Measurements from ENCODE around the gene BCL6. TPM values are rescaled to one million over a fixed set of nuclear protein-coding genes. Genes with fewer than 3 reads are reported as not detected.

The BCL6 gene
- total RNA-seq, 2 experiments from 2014 or later, result 13.7 to 14.0 TPM

DNA sequence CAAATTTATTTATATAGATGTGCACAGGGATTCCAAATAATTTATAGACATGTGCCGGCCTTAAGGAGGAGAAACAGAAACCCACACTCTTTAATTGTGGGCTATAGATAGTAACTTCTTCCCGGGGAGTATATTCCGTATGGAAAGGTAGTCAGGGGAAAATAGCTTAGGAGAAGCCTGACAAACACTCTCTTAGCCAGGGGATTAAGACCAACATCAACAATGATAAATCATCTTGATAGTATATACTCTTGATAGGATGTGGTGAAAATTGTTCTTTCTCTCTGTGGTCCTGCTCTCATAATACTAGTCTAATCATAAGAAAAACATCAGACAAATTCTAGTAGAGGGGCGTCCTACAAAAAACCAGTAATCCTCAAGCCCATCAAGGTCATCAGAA, 8.2 kb upstream of the BCL6 start:
- ChIA-PET POLR2A (no interaction called here), CTCF (no interaction called here)

DNA sequence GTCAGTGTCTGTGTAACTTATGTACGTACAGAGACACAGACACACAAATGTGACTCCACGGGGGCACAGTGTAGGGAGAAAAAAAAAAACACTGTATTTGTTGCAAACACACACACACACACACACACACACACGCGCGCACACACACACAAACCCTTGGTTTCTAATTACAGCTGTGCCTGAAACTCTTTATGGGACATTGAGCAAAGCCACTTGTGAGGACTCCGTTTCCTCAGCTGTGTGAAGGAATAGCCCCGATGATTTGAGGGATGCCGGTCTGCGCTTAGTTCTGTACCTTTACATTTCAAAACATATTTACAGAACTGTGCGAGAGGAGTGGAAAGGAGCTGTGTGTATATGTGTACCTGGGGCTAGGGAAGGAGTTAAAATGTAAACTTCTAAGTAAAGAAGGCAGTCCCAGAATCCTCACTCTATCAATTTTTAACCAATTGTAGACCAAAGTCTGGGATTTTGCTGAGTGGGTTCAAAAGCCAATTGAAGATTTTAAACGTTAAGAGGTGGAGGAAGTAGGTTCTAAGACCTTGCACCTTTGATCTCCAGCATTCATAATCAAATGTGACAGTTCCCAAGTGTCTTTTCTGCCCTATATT, 5.3 kb upstream of the BCL6 start:
- no peaks in the 10 kb centered on the region for H3K27me3 Mint-ChIP-seq
- TF ChIP-seq, protein P1, sequence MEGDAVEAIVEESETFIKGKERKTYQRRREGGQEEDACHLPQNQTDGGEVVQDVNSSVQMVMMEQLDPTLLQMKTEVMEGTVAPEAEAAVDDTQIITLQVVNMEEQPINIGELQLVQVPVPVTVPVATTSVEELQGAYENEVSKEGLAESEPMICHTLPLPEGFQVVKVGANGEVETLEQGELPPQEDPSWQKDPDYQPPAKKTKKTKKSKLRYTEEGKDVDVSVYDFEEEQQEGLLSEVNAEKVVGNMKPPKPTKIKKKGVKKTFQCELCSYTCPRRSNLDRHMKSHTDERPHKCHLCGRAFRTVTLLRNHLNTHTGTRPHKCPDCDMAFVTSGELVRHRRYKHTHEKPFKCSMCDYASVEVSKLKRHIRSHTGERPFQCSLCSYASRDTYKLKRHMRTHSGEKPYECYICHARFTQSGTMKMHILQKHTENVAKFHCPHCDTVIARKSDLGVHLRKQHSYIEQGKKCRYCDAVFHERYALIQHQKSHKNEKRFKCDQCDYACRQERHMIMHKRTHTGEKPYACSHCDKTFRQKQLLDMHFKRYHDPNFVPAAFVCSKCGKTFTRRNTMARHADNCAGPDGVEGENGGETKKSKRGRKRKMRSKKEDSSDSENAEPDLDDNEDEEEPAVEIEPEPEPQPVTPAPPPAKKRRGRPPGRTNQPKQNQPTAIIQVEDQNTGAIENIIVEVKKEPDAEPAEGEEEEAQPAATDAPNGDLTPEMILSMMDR (IDR thresholded peaks at IDR 0.05), result no peak
- peak overlapping the region; percentile 5 for H3K27ac Mint-ChIP-seq
- POLR2A ChIA-PET, result interaction anchor here (0.6 to 9.0 kb wide), 5 partner anchors 27 to 1381 kb away, joined by 3 to 134 read pairs (median 3); no protein-coding TSS in a partner anchor
- no peaks in the 10 kb centered on the region for H3K36me3 Mint-ChIP-seq (ENCODE audit: low read depth)
- CTCF ChIA-PET, result interaction anchor here (1.2 kb wide), 1 partner anchor 10 kb away, joined by 3 read pairs; no protein-coding TSS in a partner anchor
- H3K9me3 Mint-ChIP-seq, result no peaks in the 10 kb centered on the region
- intact Hi-C loops (cut with micrococcal nuclease), result no loop called here
- H3K4me1 Mint-ChIP-seq (ENCODE audit: low read depth), result peaks cover 49% of the 10 kb centered on the region
- DNase-seq (peak; percentile 23), ATAC-seq (no peak)
- H3K4me3 Mint-ChIP-seq, result no peak overlapping the region

More for the DNA sequence above, 8.2 kb upstream of the BCL6 start:
- Mint-ChIP-seq H3K4me3 (no peak overlapping the region), H3K36me3 (ENCODE audit: low read depth) (no peaks in the 10 kb centered on the region), H3K27ac (no peak overlapping the region), H3K27me3 (no peaks in the 10 kb centered on the region), H3K4me1 (ENCODE audit: low read depth) (peaks cover 37% of the 10 kb centered on the region), H3K9me3 (no peaks in the 10 kb centered on the region)
- DNase-seq (no peak), ATAC-seq (no peak)
- TF ChIP-seq, protein P1 (IDR thresholded peaks at IDR 0.05), result no peak
- intact Hi-C loops (cut with micrococcal nuclease), result no loop called here

DNA sequence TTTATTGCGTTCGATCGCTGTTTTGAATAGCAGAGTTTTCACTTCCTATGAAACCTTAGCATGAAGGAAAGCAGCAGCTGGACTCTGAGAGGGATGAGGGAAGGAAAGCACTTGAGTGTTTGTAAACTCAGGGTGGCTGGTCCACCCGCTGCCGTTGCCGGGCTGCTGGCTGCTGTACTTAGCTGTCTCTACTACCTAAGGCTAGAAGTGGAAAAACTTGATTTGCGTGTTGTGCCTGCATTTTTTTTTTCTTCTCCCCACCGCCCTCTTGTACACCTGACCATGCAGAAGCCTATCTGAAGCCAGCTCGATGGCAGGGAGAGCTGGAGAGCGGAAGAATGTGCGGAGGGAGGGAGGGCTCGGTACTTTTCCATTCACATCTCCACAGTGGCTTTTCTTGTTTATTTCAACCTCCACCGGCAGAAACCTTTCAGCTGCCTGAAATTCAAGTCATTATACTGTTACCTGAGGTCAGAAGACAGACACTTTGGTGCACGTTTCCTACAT, 4.8 kb upstream of the BCL6 start:
- POLR2A ChIA-PET, result interaction anchor here (0.7 to 9.0 kb wide), 3 partner anchors 27 to 204 kb away, joined by 3 to 134 read pairs (median 4); no protein-coding TSS in a partner anchor
- TF ChIP-seq, protein P1 (IDR thresholded peaks at IDR 0.05), result no peak
- Mint-ChIP-seq H3K9me3 (no peaks in the 10 kb centered on the region), H3K36me3 (ENCODE audit: low read depth) (no peaks in the 10 kb centered on the region), H3K4me1 (ENCODE audit: low read depth) (peaks cover 49% of the 10 kb centered on the region), H3K27me3 (no peaks in the 10 kb centered on the region), H3K27ac (no peak overlapping the region), H3K4me3 (no peak overlapping the region)
- ATAC-seq (no peak), DNase-seq (no peak)
- CTCF ChIA-PET, result interaction anchor here (1.2 to 5.3 kb wide), 7 partner anchors 9 to 177 kb away, joined by 3 to 79 read pairs (median 5); no protein-coding TSS in a partner anchor
- intact Hi-C loops (cut with micrococcal nuclease), result no loop called here

GRCh38 chr3:187748050-187748481, 2.8 kb upstream of the BCL6 start:
- DNase-seq, result peak; percentile 98
- intact Hi-C loops (cut with micrococcal nuclease), result loop anchor here (2.0 to 10.0 kb wide), 8 partner anchors 171 to 1287 kb away; no protein-coding TSS in a partner anchor
- ChIA-PET POLR2A (interaction anchor here (0.6 to 9.0 kb wide), 10 partner anchors 9 to 313 kb away, joined by 3 to 134 read pairs (median 3); no protein-coding TSS in a partner anchor), CTCF (interaction anchor here (0.6 to 5.3 kb wide), 44 partner anchors 7 to 1394 kb away, joined by 3 to 79 read pairs (median 4); no protein-coding TSS in a partner anchor)
- TF ChIP-seq, protein P1 (IDR thresholded peaks at IDR 0.05), result peak; percentile 96
- Mint-ChIP-seq H3K27me3 (no peaks in the 10 kb centered on the region), H3K9me3 (no peaks in the 10 kb centered on the region), H3K4me1 (ENCODE audit: low read depth) (peaks cover 49% of the 10 kb centered on the region), H3K4me3 (peak overlapping the region; percentile 93), H3K27ac (peak overlapping the region; percentile 98), H3K36me3 (ENCODE audit: low read depth) (peaks cover 3% of the 10 kb centered on the region)
- peak; percentile 57 for ATAC-seq

Data from activated CD8-positive, alpha-beta T cell treated with anti-CD3 and anti-CD28 coated beads for 36 hours (primary cell).